Uterus (tissue), 4 donors: ENCODE data around the gene ACTL7B. TPM values are rescaled to one million over a fixed set of nuclear protein-coding genes. Genes with fewer than 3 reads are reported as not detected.
"Not testable (repeated sequence)": the region's sequence is repeated elsewhere in the genome, so short reads cannot be mapped to it uniquely, and the experiment has no call there.

Source experiments
- DNase-seq, 2 donors: peaks; one replicate each; pipeline ENCODE4 v3.0.0-alpha.2; 2019 to 2020
- H3K27ac ChIP-seq, 2 donors: fragments of 200-600 bp; sonication (generic); 1 replicate in 1 of 2; 2 replicates in 1 of 2; pipeline ENCODE4 v1.5.1; 2016 to 2018
- H3K27me3 ChIP-seq, 2 donors: fragments of 200-600 bp; sonication (generic); one replicate each; pipeline ENCODE4 v1.5.1; 2018 to 2019; ENCODE audit warnings: control low read depth in 1 of 2
- H3K36me3 ChIP-seq, 2 donors: fragments of 200-600 bp; sonication (generic); one replicate each; pipeline ENCODE4 v1.5.1; 2019; ENCODE audit warnings: control low read depth in 1 of 2
- H3K4me1 ChIP-seq, 2 donors: fragments of 200-600 bp; sonication (generic); one replicate each; pipeline ENCODE4 v1.5.1; 2018 to 2019; ENCODE audit warnings: control low read depth in 1 of 2
- H3K4me3 ChIP-seq, 2 donors: fragments of 200-600 bp; sonication (generic); 1 replicate in 1 of 2; 2 replicates in 1 of 2; pipeline ENCODE4 v1.5.1; 2018 to 2019; ENCODE audit warnings: mild to moderate bottlenecking in 1 of 2
- H3K9me3 ChIP-seq, 2 donors: fragments of 200-600 bp; sonication (generic); one replicate each; pipeline ENCODE4 v1.5.1; 2019; ENCODE audit warnings: control low read depth in 1 of 2
- CTCF ChIP-seq, 4 experiments: fragments of 200-600 bp in 2 of 4; fragments of 450-650 bp in 2 of 4; sonication (generic) in 2 of 4; IDR thresholded peaks; one replicate each; pipeline ENCODE4 v1.5.1; 2016 to 2019; ENCODE audit warnings: antibody characterized with exemption in 4 of 4, mild to moderate bottlenecking in 2 of 4, moderate library complexity in 1 of 4
- POLR2A ChIP-seq, 2 donors: fragments of 450-650 bp; IDR thresholded peaks; one replicate each; pipeline ENCODE4 v1.6.1; 2016; ENCODE audit warnings: antibody characterized with exemption in 2 of 2, mild to moderate bottlenecking in 1 of 2, moderate library complexity in 1 of 2
- intact Hi-C: fragments of 100-400 bp; cut with DNase I; formaldehyde crosslinking; loops from one replicate; pipeline ENCODE4 v1.15.1; 2023; ENCODE audit warnings: low total_unique reads
- total RNA-seq, 4 donors: library from RNA; depleted of rRNA in 3 of 4; stranded (reverse); fragments of >200 nt in 3 of 4; gene quantifications; one replicate each; pipeline versions ENCODE4 v1.1.0 to v1.2.4, GENCODE V29; 2014 to 2023
- donor health status: DM: yes; HTN: yes; CAD: no.

Gene ACTL7B
- total RNA-seq, 4 donors from 2014 or later, result not detected

GRCh38 chr9:108842610-108843295, 13.0 kb downstream of the ACTL7B start:
- no peaks in the 10 kb centered on the region for H3K9me3 ChIP-seq
- TF ChIP-seq CTCF (IDR thresholded peaks at IDR 0.05) (no peak), POLR2A (IDR thresholded peaks at IDR 0.05) (no peak)
- intact Hi-C loops, result no loop called here
- no peaks in the 10 kb centered on the region for H3K36me3 ChIP-seq
- no peaks in the 10 kb centered on the region for H3K27me3 ChIP-seq
- H3K4me1 ChIP-seq, result no peaks in the 10 kb centered on the region
- H3K27ac ChIP-seq, result no peak overlapping the region
- H3K4me3 ChIP-seq, result no peak overlapping the region
- DNase-seq, result no peak

- H3K27me3 ChIP-seq, intact Hi-C loops: not testable (repeated sequence)
Measured at GRCh38 chr9:108839561-108839960, 16.2 kb downstream of the ACTL7B start.

GRCh38 chr9:108838017-108838416, 17.8 kb downstream of the ACTL7B start:
- no peak for DNase-seq
- no peaks in the 10 kb centered on the region for H3K9me3 ChIP-seq
- no peaks in the 10 kb centered on the region for H3K36me3 ChIP-seq
- no peaks in the 10 kb centered on the region for H3K4me1 ChIP-seq
- no peak overlapping the region for H3K4me3 ChIP-seq
- no peak overlapping the region for H3K27ac ChIP-seq
- intact Hi-C loops, result no loop called here
- no peaks in the 10 kb centered on the region for H3K27me3 ChIP-seq
- no peak for TF ChIP-seq CTCF (IDR thresholded peaks at IDR 0.05)
- no peak for TF ChIP-seq POLR2A (IDR thresholded peaks at IDR 0.05)

More at GRCh38 chr9:108839561-108839960, 16.2 kb downstream of the ACTL7B start:
- not testable (repeated sequence) for H3K36me3 ChIP-seq, DNase-seq, H3K4me1 ChIP-seq, H3K27ac ChIP-seq, H3K4me3 ChIP-seq, H3K9me3 ChIP-seq

GRCh38 chr9:108837530-108837929, 18.3 kb downstream of the ACTL7B start:
- Histone ChIP-seq H3K36me3 (no peaks in the 10 kb centered on the region), H3K4me1 (no peaks in the 10 kb centered on the region), H3K4me3 (no peak overlapping the region), H3K9me3 (no peaks in the 10 kb centered on the region), H3K27me3 (no peaks in the 10 kb centered on the region), H3K27ac (no peak overlapping the region)
- no peak for DNase-seq
- TF ChIP-seq POLR2A (IDR thresholded peaks at IDR 0.05), result no peak
- TF ChIP-seq CTCF (IDR thresholded peaks at IDR 0.05), result no peak
- intact Hi-C loops, result no loop called here

- intact Hi-C loops, result no loop called here
Measured at GRCh38 chr9:108836781-108837180, 19.0 kb downstream of the ACTL7B start.

More at GRCh38 chr9:108836781-108837180, 19.0 kb downstream of the ACTL7B start:
- H3K4me3 ChIP-seq, result no peak overlapping the region
- H3K36me3 ChIP-seq, result no peaks in the 10 kb centered on the region
- no peaks in the 10 kb centered on the region for H3K27me3 ChIP-seq
- no peaks in the 10 kb centered on the region for H3K4me1 ChIP-seq
- no peak overlapping the region for H3K27ac ChIP-seq
- H3K9me3 ChIP-seq, result no peaks in the 10 kb centered on the region
- TF ChIP-seq POLR2A (IDR thresholded peaks at IDR 0.05), result no peak
- no peak for TF ChIP-seq CTCF (IDR thresholded peaks at IDR 0.05)
- no peak for DNase-seq
